Type B pancreatic cell (in vitro differentiated cells): ENCODE measurements around the gene AFP. TPM values are rescaled to one million over a fixed set of nuclear protein-coding genes. Genes with fewer than 3 reads are reported as not detected.
"Not testable (repeated sequence)": the region's sequence is repeated elsewhere in the genome, so short reads cannot be mapped to it uniquely, and the experiment has no call there.

Experiments used
- DNase-seq: peaks from one replicate; pipeline ENCODE4 v3.0.0; 2021; ENCODE audit warnings: mixed read lengths; ENCODE audit not compliant: unreplicated experiment; ENCODE audit errors: extremely low spot score
- H3K27ac Mint-ChIP-seq: 2 replicates; pipeline ENCODE4 v1.8.0; 2021; ENCODE audit warnings: mild to moderate bottlenecking, mixed read lengths
- H3K27me3 Mint-ChIP-seq: 2 replicates; pipeline ENCODE4 v1.8.0; 2021; ENCODE audit warnings: mixed read lengths
- H3K36me3 Mint-ChIP-seq: 2 replicates; pipeline ENCODE4 v1.8.0; 2021; ENCODE audit warnings: mixed read lengths
- H3K4me1 Mint-ChIP-seq: one replicate; pipeline ENCODE4 v1.8.0; 2021; ENCODE audit warnings: mixed read lengths; ENCODE audit not compliant: unreplicated experiment
- H3K4me3 Mint-ChIP-seq: 2 replicates; pipeline ENCODE4 v1.8.0; 2021; ENCODE audit warnings: mild to moderate bottlenecking, mixed read lengths
- H3K9me3 Mint-ChIP-seq: 2 replicates; pipeline ENCODE4 v1.8.0; 2021; ENCODE audit warnings: mixed read lengths
- CTCF ChIP-seq: fragments of 200-600 bp; sonication (generic); conservative IDR thresholded peaks from 2 replicates; pipeline ENCODE4 v1.5.0; 2021; ENCODE audit warnings: antibody characterized with exemption, mild to moderate bottlenecking
- long read RNA-seq: library from polyadenylated mRNA; unstranded; transcript quantifications from one replicate; pipeline ENCODE4 v2.0.0, GENCODE V29; 2020
- total RNA-seq: library from RNA; stranded (reverse); gene quantifications from 2 replicates; pipeline ENCODE4 v1.2.1, GENCODE V29; 2021; ENCODE audit warnings: low replicate concordance

AFP gene
- total RNA-seq, result 67.6 and 532 TPM in 2 replicates
- long read RNA-seq, transcript AFP-202 (15 exons, 2,484 nt), result major isoform, 1,017 of 1,246 reads
- long read RNA-seq, partial matches to known transcripts, result 138 of 1,246 reads
- long read RNA-seq, other reads (novel, unspliced or antisense), result 91 of 1,246 reads

GRCh38 chr4:73435984-73436383, at the start of gene AFP:
AFP (plus strand) TSS chr4:73436221; CDS start chr4:73436263, 42 bp downstream.
- Mint-ChIP-seq H3K27ac (no peak within 1 kb of the TSS), H3K4me3 (no peak within 1 kb of the TSS), H3K4me1 (no peaks in the 10 kb centered on the region), H3K9me3 (no peaks in the 10 kb centered on the region), H3K27me3 (no peaks in the 10 kb centered on the region), H3K36me3 (no peaks in the 10 kb centered on the region)
- no peak for DNase-seq
- TF ChIP-seq CTCF, result no peak

- Mint-ChIP-seq H3K4me1 (no peaks in the 10 kb centered on the region), H3K36me3 (no peaks in the 10 kb centered on the region), H3K27me3 (no peaks in the 10 kb centered on the region), H3K27ac (no peak overlapping the region), H3K9me3 (no peaks in the 10 kb centered on the region), H3K4me3 (no peak overlapping the region)
- TF ChIP-seq CTCF, result no peak
- DNase-seq, result no peak
Measured at GRCh38 chr4:73387552-73387951, 48.5 kb upstream of the AFP start.

GRCh38 chr4:73388887-73389286, 47.1 kb upstream of the AFP start:
- no peak overlapping the region for H3K4me3 Mint-ChIP-seq
- TF ChIP-seq CTCF, result no peak
- H3K4me1 Mint-ChIP-seq, result no peaks in the 10 kb centered on the region
- H3K9me3 Mint-ChIP-seq, result no peaks in the 10 kb centered on the region
- H3K36me3 Mint-ChIP-seq, result no peaks in the 10 kb centered on the region
- no peak overlapping the region for H3K27ac Mint-ChIP-seq
- no peaks in the 10 kb centered on the region for H3K27me3 Mint-ChIP-seq
- no peak for DNase-seq

- not testable (repeated sequence) for H3K36me3 Mint-ChIP-seq, H3K27ac Mint-ChIP-seq, H3K27me3 Mint-ChIP-seq, H3K4me1 Mint-ChIP-seq, H3K9me3 Mint-ChIP-seq, DNase-seq, H3K4me3 Mint-ChIP-seq
Measured at GRCh38 chr4:73389663-73390062, 46.4 kb upstream of the AFP start.

GRCh38 chr4:73391774-73392173, 44.2 kb upstream of the AFP start:
- Mint-ChIP-seq H3K36me3 (no peaks in the 10 kb centered on the region), H3K27ac (no peak overlapping the region), H3K9me3 (no peaks in the 10 kb centered on the region), H3K27me3 (no peaks in the 10 kb centered on the region), H3K4me3 (no peak overlapping the region), H3K4me1 (no peaks in the 10 kb centered on the region)
- DNase-seq, result no peak
- no peak for TF ChIP-seq CTCF

- H3K9me3 Mint-ChIP-seq, result no peaks in the 10 kb centered on the region
- no peak for TF ChIP-seq CTCF
- no peak for DNase-seq
- H3K27ac Mint-ChIP-seq, result no peak overlapping the region
- no peak overlapping the region for H3K4me3 Mint-ChIP-seq
- no peaks in the 10 kb centered on the region for H3K27me3 Mint-ChIP-seq
- H3K36me3 Mint-ChIP-seq, result no peaks in the 10 kb centered on the region
- no peaks in the 10 kb centered on the region for H3K4me1 Mint-ChIP-seq
Measured at GRCh38 chr4:73392936-73393335, 43.1 kb upstream of the AFP start.
